K562 (cell line): ENCODE data around the gene DUS1L. TPM values are rescaled to one million over a fixed set of nuclear protein-coding genes. Genes with fewer than 3 reads are reported as not detected.

Experiments
- CHD7 ChIP-seq: fragments of 200-600 bp; sonication (generic); IDR thresholded peaks from one replicate; pipeline ENCODE4 v1.6.1; 2012; ENCODE audit warnings: mild to moderate bottlenecking, low read depth, low read length, inconsistent platforms
- CUX1 ChIP-seq: fragments of 200-800 bp; sonication (Bioruptor generic); IDR thresholded peaks from 2 replicates; pipeline ENCODE4 v1.6.1; 2016; ENCODE audit warnings: missing genetic modification characterization, missing compliant biosample characterization
- TRIM28 ChIP-seq: fragments of 450-650 bp; IDR thresholded peaks from 2 replicates; pipeline ENCODE4 v1.6.1; 2017
- ZHX1 ChIP-seq: fragments of 150-350 bp; conservative IDR thresholded peaks from 2 replicates; pipeline ENCODE4 v1.6.1; 2014; ENCODE audit warnings: low read length
- polyA plus RNA-seq, 8 experiments: library from polyadenylated mRNA; depleted of rRNA in 4 of 8; stranded (reverse) in 5 of 8; unstranded in 3 of 8; fragments of >200 nt; fragmentation: Nextera tagmentation in 2 of 8; fragmentation: Illumina TruSeq in 1 of 8; extraction: Ambion mirVana in 2 of 8; extraction: Trizol in 1 of 8; gene quantifications; 2 replicates each; pipeline versions ENCODE4 v1.2.1 to v1.2.3, GENCODE V29; 2011 to 2014; ENCODE audit warnings: inconsistent platforms in 1 of 8, missing spikeins in 1 of 8
- total RNA-seq, 7 experiments: library from RNA; depleted of rRNA in 6 of 7; stranded (reverse); fragments of >200 nt in 6 of 7; fragmentation: Illumina TruSeq in 2 of 7; extraction: Trizol in 2 of 7; gene quantifications; 2 replicates each; pipeline versions ENCODE4 v1.2.1 to v1.2.3, GENCODE V29; 2011 to 2021; ENCODE audit warnings: low replicate concordance in 1 of 7

DUS1L gene
- total and polyA plus RNA-seq, 9 of the 15 experiments (the other 6 are each of a cell fraction or from before 2014, with no cell fraction given), result 7.8 to 210 (median 83.9) TPM

- TF ChIP-seq CHD7, result no peak
- no peak for TF ChIP-seq TRIM28
- TF ChIP-seq CUX1, result no peak
- no peak for TF ChIP-seq ZHX1
Observed at GRCh38 chr17:82086941-82087906, 21.6 kb upstream of the DUS1L start (continued).
